SKM-1 treated with dmso at 0.1 percent for 144 hours (cell line): ENCODE data around the gene ZNF324.
"Not testable (repeated sequence)": the region's sequence is repeated elsewhere in the genome, so short reads cannot be mapped to it uniquely, and the experiment has no call there.

ENCODE experiments used
- DNase-seq: peaks from one replicate; lab custom pipeline; 2025; ENCODE audit not compliant: unreplicated experiment; lab: John Stamatoyannopoulos, UW

The ZNF324 gene

GRCh38 chr19:58470837-58471543 lies 4.1 kb downstream of the ZNF324 start:
- not testable (repeated sequence) for DNase-seq

GRCh38 chr19:58471736-58472135 lies 4.9 kb downstream of the ZNF324 start:
- no peak for DNase-seq

- DNase-seq = no peak
Measured at GRCh38 chr19:58473775-58474174, 6.9 kb downstream of the ZNF324 start.

- DNase-seq = no peak
Measured at GRCh38 chr19:58474291-58474996, 7.6 kb downstream of the ZNF324 start.

DNA sequence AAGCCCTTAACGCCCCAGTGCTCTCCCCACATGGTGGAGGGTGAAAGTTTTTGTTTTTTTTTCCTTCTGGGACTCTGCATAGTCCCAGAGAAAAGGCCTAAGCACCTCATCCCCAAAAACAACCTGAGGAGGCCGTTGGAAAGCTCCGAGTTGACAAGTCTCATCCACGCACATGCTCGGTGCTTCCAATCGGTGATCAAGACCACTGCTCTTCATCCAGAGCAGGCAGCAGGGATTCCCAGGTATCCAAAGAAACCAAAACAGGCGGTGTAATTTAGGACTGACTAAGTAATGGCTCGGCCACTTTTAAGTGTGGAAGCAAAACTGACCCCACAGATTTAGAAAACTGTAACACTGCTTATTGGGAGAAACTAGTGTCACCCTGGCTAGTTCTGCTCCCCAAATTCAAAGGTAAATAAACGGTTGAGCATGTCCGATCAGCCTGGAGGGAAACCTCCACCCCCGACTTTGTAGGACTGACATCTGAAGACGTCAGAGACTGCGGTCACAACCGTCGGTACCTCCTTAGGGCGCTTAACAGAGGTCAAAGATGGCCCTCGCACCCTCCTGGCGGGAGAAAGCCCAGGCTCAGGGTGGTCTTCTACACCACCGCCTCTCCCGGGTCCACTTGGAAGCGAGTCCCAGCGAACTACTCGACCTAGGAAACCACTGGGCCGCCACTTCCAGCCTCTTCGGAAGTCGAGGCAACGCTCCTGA lies 8.3 kb downstream of the ZNF324 start:
- DNase-seq = no peak

DNA sequence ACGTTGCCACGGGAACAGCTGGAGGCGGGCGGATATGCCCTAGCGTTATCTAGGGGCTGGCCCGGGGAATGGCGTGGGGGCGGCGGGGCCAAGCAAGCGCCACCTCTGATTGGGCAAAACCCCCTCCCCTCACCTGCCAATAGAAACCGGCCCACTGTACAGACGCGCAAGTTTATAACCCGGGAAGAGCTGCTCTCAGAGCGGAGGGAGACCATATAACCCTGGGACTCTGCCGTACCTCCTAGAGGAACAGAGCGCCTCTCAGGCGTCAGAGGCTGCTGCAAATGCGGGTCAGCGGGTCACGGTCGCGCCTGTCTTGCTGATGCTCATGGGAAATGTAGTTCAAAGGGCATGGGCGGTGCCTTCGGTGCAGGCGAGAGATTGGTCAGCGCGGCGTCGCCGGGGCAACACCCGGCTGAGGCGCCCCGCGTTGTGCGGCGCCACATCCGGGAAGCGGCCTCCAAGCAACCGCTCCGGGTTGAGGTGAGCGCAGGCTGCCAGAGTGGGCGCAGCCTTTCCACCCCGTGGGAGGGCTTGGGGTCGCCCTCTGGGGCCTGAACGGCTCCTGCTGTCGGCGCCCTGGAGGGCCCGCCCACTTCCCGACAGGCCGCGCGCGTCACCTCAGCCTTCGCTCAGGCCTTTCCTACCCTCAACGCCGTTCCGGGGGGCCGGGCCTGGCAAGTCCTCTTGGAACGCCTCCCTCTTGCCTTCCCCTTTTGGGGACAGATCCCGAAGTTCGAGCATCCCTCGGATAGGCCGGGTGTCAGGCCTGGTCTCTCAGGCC lies 9.0 kb downstream of the ZNF324 start, which contains the start of gene ZNF446:
TSS of gene ZNF446 (plus strand) at position 639 of the 784 bp plus-strand sequence. CDS start 867 bp downstream, outside the sequence.
- DNase-seq = peak; percentile 77

DNA sequence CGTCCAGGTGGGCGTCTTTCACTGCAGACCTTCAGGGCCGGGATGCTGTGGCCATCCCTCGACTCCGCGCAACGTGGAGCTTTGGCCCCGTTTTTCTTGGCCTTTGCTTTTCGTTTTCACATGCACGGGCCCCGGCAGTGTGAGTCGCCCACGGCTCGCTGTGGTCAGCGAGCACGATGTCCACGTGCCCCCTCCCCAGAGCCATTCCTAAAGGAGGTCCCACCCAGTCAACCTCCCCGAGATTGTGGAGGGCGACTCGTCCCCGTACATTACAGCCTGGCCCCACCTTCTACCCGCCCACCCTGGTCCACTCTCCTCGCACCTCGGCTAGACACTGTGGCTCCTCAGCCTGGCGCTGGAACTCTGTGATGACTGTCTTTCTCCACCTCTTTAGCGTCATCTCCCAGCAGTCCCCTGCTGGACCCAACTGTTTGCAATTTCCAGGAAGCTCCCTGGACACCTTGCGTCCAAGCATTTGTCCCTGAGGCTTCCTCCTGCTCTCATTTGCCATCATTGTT lies 9.7 kb downstream of the ZNF324 start:
- no peak for DNase-seq

DNA sequence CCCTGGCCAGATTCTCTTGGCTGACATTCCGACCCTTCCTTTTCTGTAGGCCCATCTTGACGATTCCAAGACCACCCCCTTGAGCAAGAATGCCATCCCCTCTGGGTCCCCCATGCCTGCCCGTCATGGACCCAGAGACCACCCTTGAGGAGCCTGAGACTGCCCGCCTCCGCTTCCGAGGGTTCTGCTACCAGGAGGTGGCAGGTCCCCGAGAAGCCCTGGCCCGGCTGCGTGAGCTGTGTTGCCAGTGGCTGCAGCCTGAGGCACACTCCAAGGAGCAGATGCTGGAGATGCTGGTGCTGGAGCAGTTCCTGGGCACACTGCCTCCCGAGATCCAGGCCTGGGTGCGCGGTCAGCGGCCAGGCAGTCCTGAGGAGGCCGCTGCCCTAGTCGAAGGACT lies 10.2 kb downstream of the ZNF324 start:
- no peak for DNase-seq

DNA sequence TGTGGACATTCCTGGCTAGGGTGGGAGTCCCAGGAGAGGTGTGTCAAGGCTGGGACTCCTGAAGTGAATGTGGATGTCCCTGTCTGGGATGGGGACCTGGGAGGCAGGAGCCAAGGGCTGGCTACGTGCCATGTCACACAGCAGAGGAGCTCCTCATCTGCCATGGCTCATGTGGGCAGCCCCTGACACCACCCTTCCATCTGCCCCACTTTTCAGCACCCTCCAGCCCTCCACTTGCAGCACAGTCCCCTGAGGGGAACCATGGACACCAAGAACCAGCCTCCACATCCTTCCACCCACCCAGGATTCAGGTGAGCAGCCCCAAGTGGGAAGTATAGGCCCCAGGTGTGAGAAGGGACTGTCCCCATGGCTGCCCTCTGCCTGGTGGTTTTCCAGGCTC lies 11.0 kb downstream of the ZNF324 start:
- DNase-seq = no peak

DNA sequence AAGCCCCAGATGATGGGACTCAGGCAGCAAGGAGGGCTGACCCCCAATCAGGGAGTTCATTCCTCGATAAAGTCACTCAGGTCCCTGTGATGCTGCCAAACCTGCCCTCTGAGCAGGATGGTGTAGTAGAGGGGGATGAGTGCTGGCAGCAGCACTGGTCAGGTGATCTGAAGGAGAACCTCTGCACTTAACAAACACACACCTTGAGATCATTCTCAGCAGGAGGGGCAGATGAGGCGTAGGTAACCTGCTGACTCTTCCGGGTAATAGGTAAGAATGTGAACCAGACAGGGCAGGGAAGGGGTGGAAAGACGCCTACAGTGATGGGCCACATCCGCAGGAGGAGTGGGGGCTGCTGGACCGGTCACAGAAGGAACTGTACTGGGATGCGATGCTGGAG lies 12.4 kb downstream of the ZNF324 start:
- no peak for DNase-seq

DNA sequence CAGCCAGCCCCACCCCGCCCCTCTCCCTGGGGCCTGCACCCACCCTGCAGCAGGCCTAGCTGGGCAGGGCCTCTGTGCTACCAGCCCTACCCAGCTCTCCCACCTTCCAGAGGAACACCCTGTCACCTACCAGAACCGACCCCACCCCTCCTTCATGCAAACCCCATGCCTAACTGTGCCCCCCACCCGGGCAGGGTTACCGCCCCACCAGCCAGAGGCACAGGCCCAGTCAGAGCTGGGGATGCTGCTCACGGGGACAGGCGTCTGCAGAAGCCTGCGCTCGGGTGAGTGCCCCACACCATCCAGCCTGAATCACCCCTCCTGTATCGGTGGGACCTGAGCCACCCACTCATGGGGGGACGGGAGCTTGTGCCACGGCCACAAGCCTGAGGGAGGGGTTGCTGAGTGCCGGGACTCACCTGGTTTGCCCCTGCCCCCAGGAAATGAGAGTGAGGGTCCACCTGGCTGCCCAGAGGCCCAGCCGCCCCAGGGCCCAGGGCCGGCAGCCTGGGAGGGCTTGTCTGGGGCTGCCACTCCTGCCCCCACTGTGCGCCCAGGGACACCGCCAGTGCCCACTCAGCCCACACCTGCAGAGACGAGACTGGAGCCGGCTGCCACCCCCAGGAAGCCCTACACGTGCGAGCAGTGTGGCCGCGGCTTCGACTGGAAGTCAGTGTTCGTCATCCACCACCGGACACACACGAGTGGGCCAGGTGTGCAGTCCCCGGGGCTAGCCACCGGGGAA lies 13.0 kb downstream of the ZNF324 start:
- DNase-seq = no peak

DNA sequence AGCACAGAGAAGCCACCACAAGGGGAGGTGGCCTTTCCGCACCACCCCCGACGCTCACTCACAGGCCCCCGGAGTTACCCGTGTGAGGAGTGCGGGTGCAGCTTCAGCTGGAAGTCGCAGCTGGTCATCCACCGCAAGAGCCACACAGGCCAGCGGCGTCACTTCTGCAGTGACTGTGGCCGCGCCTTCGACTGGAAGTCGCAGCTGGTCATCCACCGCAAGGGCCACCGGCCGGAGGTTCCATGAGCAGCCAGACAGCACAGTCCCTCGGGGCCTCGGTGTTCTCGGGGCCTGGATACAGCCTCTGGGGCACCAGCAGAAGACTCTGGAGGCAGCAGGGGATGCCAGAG lies 13.6 kb downstream of the ZNF324 start:
- DNase-seq = no peak

GRCh38 chr19:58480831-58481230 lies 14.0 kb downstream of the ZNF324 start:
- DNase-seq = no peak

- DNase-seq = no peak
Measured at GRCh38 chr19:58482372-58482771, 15.5 kb downstream of the ZNF324 start.

GRCh38 chr19:58483776-58484175 lies 16.9 kb downstream of the ZNF324 start:
- DNase-seq = no peak

DNA sequence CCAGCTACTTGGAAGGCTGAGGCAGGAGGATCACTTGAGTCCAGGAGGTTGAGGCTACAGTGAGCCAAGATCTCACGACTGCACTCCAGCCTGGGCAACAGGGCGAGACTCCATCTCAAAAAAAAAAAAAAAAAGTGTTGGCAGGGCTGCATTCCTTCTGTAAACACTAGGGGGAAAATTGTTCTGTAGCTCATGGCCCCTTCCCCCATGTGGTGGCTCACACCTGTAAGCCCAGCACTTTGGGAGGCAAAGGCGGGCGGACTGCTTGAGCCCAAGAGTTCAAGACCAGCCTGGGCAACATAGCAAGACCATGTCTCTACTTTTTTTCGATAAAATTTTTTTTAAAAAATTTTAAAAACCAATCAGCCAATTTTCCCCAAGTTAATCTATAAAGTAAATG lies 17.5 kb downstream of the ZNF324 start:
- not testable (repeated sequence) for DNase-seq

- no peak for DNase-seq
Measured at GRCh38 chr19:58491393-58491792, 24.5 kb downstream of the ZNF324 start.

DNA sequence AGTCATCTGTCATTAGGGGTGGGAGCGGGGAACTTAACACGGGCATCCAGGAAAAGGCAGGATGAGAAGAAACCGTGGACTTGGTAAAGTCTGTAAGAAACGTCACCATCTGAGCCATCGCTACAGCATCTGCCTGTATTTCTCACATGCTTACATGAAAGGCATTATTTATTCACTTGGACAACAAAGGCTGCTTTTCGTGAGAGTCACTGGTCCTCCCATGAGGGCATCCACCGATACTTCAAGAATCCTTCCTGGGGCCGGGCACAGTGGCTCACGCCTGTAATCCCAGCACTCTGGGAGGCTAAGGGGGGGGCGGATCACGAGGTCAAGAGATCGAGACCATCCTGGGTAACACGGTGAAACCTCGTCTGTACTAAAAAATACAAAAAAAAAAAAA lies 25.4 kb downstream of the ZNF324 start:
- DNase-seq = no peak

DNA sequence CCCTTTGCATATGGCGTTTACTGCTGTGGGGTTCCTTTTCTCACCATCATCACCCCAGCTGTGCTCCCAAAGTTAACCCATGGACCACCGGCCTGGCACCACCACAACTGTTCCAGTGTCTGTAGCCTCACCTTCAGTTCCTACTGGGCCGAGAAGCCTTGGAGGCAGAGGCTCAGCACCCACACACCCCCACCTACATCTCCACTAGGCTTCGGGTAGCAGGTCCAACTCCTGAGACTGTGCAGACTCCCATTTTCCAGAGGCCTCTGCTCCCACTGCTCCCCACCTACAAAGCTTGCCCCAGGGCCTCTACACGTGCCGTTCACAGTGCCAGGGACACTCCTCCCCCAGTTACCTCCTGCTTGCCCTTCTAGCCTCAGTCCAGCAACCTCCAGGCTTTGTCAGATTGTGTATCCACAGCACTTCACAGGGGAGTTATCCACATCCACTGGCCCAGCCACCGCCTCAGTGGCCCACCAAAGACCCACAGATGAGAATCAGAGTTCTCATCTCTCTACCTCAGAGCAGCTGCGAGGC lies 30.8 kb downstream of the ZNF324 start:
- DNase-seq = no peak
